ENCODE results near the gene TMEM253. TPM values are rescaled to one million over a fixed set of nuclear protein-coding genes. Genes with fewer than 3 reads are reported as not detected.

The TMEM253 gene
- total RNA-seq, 1 experiment from 2014 or later, result 0.24 TPM

DNA sequence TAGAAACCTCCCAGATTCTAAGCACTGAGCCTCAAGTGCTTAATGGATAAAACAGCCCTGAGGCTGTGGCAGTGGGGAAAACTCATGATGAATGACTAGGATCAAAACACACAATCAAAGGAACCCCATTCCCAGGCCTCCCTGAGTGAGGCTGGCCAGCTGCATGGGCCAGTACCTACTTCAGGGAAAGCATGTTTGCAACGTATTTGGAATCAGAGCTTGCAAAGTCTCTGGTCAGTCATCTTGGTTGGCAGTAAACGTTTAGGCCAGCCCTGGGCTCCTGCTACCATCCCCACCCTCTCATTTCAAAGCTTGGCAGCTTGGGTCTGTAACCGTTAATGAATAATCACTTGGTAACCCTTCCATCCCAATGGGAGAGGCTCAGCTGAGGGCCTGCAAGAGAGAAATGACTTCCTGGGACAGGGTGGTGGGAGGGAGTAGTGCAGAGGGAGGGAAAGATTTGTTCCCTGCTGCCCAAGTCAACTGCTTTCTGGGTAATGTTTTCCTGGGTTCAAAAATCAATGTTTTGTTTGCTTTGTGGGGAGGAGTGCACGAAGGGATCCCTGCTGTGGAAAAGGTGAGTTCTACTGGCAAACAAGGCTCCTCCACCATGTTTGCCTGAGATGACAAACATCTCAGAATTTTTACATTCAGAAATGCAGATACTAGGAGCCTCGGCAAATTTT is 45.3 kb upstream of the TMEM253 start:
- Mint-ChIP-seq H3K27ac (ENCODE audit: unreplicated experiment) (no peak overlapping the region), H3K4me1 (ENCODE audit: low read depth, unreplicated experiment) (peaks cover 21% of the 10 kb centered on the region), H3K4me3 (ENCODE audit: low read depth, unreplicated experiment) (no peak overlapping the region), H3K27me3 (ENCODE audit: unreplicated experiment) (peaks cover 9% of the 10 kb centered on the region), H3K36me3 (ENCODE audit: insufficient read depth, unreplicated experiment) (no peaks in the 10 kb centered on the region), H3K9me3 (ENCODE audit: low read depth, unreplicated experiment) (no peaks in the 10 kb centered on the region)
- TF ChIP-seq CTCF (IDR thresholded peaks at IDR 0.05; ENCODE audit: unreplicated experiment), result no peak
- no TSS peak for BruUV-seq (replicated peaks)
- no peak for DNase-seq
- intact Hi-C loops (cut with micrococcal nuclease; ENCODE audit: unreplicated experiment), result no loop called here
- CTCF ChIA-PET, result interaction anchor here (1.2 to 1.8 kb wide), 2 partner anchors 13 to 16 kb away, joined by 4 read pairs; no protein-coding TSS in a partner anchor

DNA sequence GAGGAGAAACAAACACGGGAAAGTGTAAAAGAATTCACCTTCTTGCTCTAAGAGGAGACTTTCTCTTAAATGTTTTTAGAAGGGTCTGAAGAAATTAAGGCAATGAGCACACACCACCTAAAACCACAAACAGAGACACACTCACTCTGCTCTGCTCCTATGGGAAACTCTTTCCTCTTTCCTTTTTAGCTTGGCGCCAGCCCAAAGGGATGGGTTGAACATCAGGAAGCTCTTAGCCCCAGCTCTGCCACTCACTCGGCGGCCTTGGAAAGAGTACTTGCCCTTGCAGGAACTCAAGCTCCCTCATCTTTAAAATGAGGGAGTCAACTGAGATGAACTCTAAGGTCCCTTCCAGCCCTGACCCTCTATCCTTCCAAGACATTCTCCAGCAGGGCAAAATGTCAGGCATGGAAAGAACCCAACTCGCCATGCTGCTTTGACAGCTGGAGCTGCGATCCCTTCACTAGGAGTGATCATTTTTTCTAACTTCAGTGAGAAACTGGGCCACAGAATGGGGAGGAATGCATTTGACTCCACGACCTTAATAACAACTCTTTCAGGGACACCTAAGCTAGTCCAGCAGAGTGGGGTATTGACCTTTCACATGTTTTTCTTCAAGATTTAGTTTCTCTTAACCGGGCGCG is 44.2 kb upstream of the TMEM253 start:
- Mint-ChIP-seq H3K27ac (ENCODE audit: unreplicated experiment) (no peak overlapping the region), H3K4me1 (ENCODE audit: low read depth, unreplicated experiment) (peaks cover 21% of the 10 kb centered on the region), H3K4me3 (ENCODE audit: low read depth, unreplicated experiment) (no peak overlapping the region), H3K36me3 (ENCODE audit: insufficient read depth, unreplicated experiment) (no peaks in the 10 kb centered on the region), H3K27me3 (ENCODE audit: unreplicated experiment) (peaks cover 16% of the 10 kb centered on the region), H3K9me3 (ENCODE audit: low read depth, unreplicated experiment) (no peaks in the 10 kb centered on the region)
- CTCF ChIA-PET, result interaction anchor here (1.0 to 1.8 kb wide), 2 partner anchors 17 to 41 kb away, joined by 4 to 6 read pairs; no protein-coding TSS in a partner anchor
- BruUV-seq (replicated peaks), result no TSS peak
- no peak for DNase-seq
- intact Hi-C loops (cut with micrococcal nuclease; ENCODE audit: unreplicated experiment), result no loop called here
- no peak for TF ChIP-seq CTCF (IDR thresholded peaks at IDR 0.05; ENCODE audit: unreplicated experiment)

DNA sequence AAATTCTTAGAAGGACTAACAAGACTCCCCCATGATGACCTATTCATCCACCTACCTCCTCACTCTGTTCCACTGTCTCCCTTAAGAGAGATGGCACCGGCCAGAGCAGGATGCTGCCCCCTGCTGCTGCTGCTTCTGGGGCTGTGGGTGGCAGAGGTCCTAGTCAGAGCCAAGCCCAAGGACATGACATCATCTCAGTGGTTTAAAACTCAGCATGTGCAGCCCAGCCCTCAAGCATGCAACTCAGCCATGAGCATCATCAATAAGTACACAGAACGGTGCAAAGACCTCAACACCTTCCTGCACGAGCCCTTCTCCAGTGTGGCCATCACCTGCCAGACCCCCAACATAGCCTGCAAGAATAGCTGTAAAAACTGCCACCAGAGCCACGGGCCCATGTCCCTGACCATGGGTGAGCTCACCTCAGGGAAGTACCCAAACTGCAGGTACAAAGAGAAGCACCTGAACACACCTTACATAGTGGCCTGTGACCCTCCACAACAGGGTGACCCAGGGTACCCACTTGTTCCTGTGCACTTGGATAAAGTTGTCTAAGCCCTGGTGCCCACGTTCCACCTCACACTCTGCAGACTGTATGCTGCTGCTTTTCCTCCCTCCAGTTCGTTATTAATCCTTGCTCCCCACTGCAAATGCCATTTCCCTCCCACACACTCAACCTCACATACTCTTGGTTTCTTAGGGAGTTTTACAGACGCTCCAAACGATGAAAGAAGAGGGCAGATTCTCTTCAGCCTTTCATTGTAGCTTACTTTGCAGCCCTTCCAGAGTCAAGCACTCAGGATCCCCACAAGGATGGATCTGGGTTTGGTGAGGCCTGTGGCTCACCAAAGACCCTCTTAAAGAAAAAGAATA is 42.8 kb upstream of the TMEM253 start, which contains the start of gene RNASE8:
RNASE8 (plus strand) TSS at position 20 of the 873 bp plus-strand sequence; CDS start at position 91, 71 bp downstream.
- CTCF ChIA-PET, result interaction anchor here (1.5 kb wide), 1 partner anchor 42 kb away, joined by 3 read pairs; no protein-coding TSS in a partner anchor
- DNase-seq, result no peak
- no TSS peak for BruUV-seq (replicated peaks)
- Mint-ChIP-seq H3K9me3 (ENCODE audit: low read depth, unreplicated experiment) (no peaks in the 10 kb centered on the region), H3K27me3 (ENCODE audit: unreplicated experiment) (peaks cover 16% of the 10 kb centered on the region), H3K4me3 (ENCODE audit: low read depth, unreplicated experiment) (no peak within 1 kb of the TSS), H3K36me3 (ENCODE audit: insufficient read depth, unreplicated experiment) (no peaks in the 10 kb centered on the region), H3K4me1 (ENCODE audit: low read depth, unreplicated experiment) (peaks cover 21% of the 10 kb centered on the region), H3K27ac (ENCODE audit: unreplicated experiment) (no peak within 1 kb of the TSS)
- intact Hi-C loops (cut with micrococcal nuclease; ENCODE audit: unreplicated experiment), result no loop called here
- no peak for TF ChIP-seq CTCF (IDR thresholded peaks at IDR 0.05; ENCODE audit: unreplicated experiment)

- BruUV-seq (replicated peaks), result no TSS peak
- DNase-seq, result no peak
- Mint-ChIP-seq H3K36me3 (ENCODE audit: insufficient read depth, unreplicated experiment) (no peaks in the 10 kb centered on the region), H3K27ac (ENCODE audit: unreplicated experiment) (no peak overlapping the region), H3K4me3 (ENCODE audit: low read depth, unreplicated experiment) (no peak overlapping the region), H3K9me3 (ENCODE audit: low read depth, unreplicated experiment) (no peaks in the 10 kb centered on the region), H3K4me1 (ENCODE audit: low read depth, unreplicated experiment) (peaks cover 18% of the 10 kb centered on the region), H3K27me3 (ENCODE audit: unreplicated experiment) (peaks cover 16% of the 10 kb centered on the region)
- TF ChIP-seq CTCF (IDR thresholded peaks at IDR 0.05; ENCODE audit: unreplicated experiment), result no peak
- intact Hi-C loops (cut with micrococcal nuclease; ENCODE audit: unreplicated experiment), result no loop called here
- CTCF ChIA-PET, result interaction anchor here (0.7 to 1.5 kb wide), 2 partner anchors 42 to 43 kb away, joined by 3 read pairs; partner anchors contain the start of gene TMEM253
Measured at GRCh38 chr14:21058903-21059302, 42.0 kb upstream of the TMEM253 start.

Data from Calu3 (cell line).